BLaER1 treated with 17β-estradiol and CSF1 and Interleukin-3, amounts not matched to agents 10 nM and 100 nM (cell line): Measurements from ENCODE around the gene BASP1.
A peak's percentile ranks its signal among the peaks of the same experiment; 100 is the strongest.

Source experiments
- H3K27ac ChIP-seq, 11 experiments: shearing (Covaris generic); formaldehyde crosslinking; 2 replicates each; pipeline ENCODE4 v1.8.1; 2022
- H3K27me3 ChIP-seq, 11 experiments: shearing (Covaris generic); formaldehyde crosslinking; 2 replicates each; pipeline ENCODE4 v1.8.1; 2022
- H3K36me3 ChIP-seq, 11 experiments: shearing (Covaris generic); formaldehyde crosslinking; 2 replicates each; pipeline ENCODE4 v1.8.1; 2022
- H3K4me1 ChIP-seq, 10 experiments: shearing (Covaris generic); formaldehyde crosslinking; 2 replicates each; pipeline ENCODE4 v1.8.1; 2022
- H3K4me2 ChIP-seq, 11 experiments: shearing (Covaris generic); formaldehyde crosslinking; 2 replicates each; pipeline ENCODE4 v1.8.1; 2022
- H3K4me3 ChIP-seq, 10 experiments: shearing (Covaris generic); formaldehyde crosslinking; 2 replicates each; pipeline ENCODE4 v1.8.1; 2022
- H3K9ac ChIP-seq, 11 experiments: shearing (Covaris generic); formaldehyde crosslinking; 2 replicates each; pipeline ENCODE4 v1.8.1; 2022
- H3K9me3 ChIP-seq, 11 experiments: shearing (Covaris generic); formaldehyde crosslinking; replicated peaks in 1 of 11; 2 replicates each; pipeline ENCODE4 v1.8.1; 2022
- H4K20me1 ChIP-seq, 11 experiments: shearing (Covaris generic); formaldehyde crosslinking; 2 replicates each; pipeline ENCODE4 v1.8.1; 2022
- Cebpa-rat ChIP-seq, 11 experiments: shearing (Covaris generic); IDR thresholded peaks; 2 replicates each; pipeline ENCODE4 v1.8.1; 2022

Gene BASP1

DNA sequence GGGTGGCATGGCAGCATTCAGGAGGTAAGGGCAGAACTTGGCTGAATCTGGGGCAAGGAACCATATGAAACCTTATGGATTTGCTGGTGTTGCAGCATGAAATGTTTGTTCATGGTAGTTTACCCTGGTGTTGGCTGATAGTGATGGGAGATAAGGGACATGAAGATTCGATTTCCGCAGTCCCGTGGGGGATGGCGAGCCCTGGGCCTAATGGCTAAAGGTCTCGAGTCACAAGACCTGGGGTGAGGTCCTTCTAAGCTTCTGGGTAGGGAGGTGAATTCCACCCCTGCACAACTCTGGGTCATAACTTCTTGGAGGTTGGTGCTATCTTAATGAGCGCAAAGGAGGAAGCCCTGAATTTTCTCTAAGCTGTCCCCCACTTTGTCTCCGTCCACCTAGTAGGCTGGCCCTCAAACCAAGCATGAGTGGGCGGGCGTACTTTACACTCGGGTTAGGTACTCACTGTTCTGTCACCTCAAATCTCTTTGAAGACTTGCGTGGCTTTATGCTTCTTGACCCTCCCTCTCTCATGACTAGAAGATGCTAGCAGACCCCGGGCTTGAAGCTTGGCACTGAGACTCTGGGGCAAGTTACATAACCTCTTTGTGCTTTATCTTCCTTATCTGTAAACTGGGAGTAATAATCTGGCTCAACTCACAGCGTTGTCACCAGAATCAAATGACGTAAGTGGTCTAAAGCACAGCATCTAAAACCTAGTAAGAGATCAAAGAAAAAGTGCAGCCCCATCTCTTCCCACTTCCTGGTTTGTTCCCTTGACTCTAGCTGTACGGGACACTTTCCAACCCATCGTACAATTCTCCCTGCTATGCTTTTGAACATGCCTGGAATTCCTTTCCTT lies 72.5 kb downstream of the BASP1 start:
- Histone ChIP-seq H4K20me1 (no peaks in the 10 kb centered on the region), H3K27ac (no peak overlapping the region), H3K27me3 (no peaks in the 10 kb centered on the region), H3K4me2 (no peak overlapping the region), H3K36me3 (no peaks in the 10 kb centered on the region), H3K9ac (no peak overlapping the region), H3K4me3 (no peak overlapping the region), H3K9me3 (peaks cover 21 to 40% (median 31%) of the 10 kb centered on the region in 11 experiments), H3K4me1 (no peaks in the 10 kb centered on the region)
- no peak for TF ChIP-seq Cebpa-rat (IDR thresholded peaks at IDR 0.05)

DNA sequence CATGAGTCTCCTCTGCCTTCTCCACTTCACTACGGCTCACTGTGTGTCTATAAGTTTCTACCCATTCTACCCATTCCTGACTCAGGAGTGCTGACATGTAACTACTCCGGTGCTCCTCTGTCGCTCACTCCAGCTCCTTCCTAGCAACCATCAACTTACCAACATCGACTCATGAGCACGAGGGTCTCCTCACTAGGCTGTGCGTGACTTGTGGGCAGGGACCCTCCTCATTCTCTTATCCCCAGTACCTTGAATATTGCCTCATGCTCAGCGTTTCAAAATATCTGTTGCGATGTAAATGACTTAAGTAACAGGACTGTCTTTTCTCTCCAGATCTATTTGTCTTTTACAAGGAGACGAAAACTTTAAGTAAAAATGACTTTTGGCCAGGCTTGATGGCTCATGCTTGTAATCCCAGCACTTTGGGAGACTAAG lies 73.1 kb downstream of the BASP1 start:
- no peak overlapping the region for H3K27ac ChIP-seq
- H4K20me1 ChIP-seq: no peaks in the 10 kb centered on the region
- no peak overlapping the region for H3K4me3 ChIP-seq
- H3K27me3 ChIP-seq: no peaks in the 10 kb centered on the region
- TF ChIP-seq Cebpa-rat (IDR thresholded peaks at IDR 0.05): no peak
- peaks cover 20 to 35% (median 29%) of the 10 kb centered on the region in 11 experiments for H3K9me3 ChIP-seq
- no peak overlapping the region for H3K9ac ChIP-seq
- no peaks in the 10 kb centered on the region for H3K36me3 ChIP-seq
- no peak overlapping the region for H3K4me2 ChIP-seq
- no peaks in the 10 kb centered on the region for H3K4me1 ChIP-seq

DNA sequence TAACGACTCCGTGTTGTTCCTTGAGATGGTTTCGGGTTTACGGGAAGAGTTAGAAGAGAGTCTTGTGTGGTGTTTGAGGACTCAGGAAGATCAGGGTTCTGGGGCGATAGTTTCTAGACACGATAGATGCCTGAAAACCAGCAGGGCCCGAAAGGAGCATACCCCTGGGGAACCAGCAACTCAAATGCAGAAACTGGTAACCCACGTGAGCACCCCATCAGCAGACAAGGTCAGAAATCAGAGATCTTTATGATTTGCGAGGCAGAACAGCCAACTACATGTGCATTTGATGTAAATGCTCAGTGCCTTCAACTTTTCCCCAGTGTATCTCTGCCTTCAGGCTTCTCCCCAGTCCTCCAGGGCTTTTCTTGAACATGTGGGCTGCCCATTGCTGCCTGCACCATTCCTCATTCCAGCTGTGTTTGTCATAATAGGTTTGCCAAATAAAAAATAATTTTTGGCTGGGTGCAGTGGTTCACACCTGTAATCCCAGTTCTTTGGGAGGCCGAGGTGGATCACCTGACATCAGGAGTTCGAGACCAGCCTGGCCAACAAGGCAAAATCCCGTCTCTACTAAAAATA lies 75.1 kb downstream of the BASP1 start:
- Histone ChIP-seq H3K4me3 (no peak overlapping the region), H3K27me3 (no peaks in the 10 kb centered on the region), H3K27ac (no peak overlapping the region), H3K9ac (no peak overlapping the region), H4K20me1 (no peaks in the 10 kb centered on the region), H3K4me1 (no peaks in the 10 kb centered on the region), H3K4me2 (no peak overlapping the region), H3K9me3 (peaks cover 13 to 21% (median 15%) of the 10 kb centered on the region in 11 experiments), H3K36me3 (no peaks in the 10 kb centered on the region)
- TF ChIP-seq Cebpa-rat (IDR thresholded peaks at IDR 0.05): no peak

DNA sequence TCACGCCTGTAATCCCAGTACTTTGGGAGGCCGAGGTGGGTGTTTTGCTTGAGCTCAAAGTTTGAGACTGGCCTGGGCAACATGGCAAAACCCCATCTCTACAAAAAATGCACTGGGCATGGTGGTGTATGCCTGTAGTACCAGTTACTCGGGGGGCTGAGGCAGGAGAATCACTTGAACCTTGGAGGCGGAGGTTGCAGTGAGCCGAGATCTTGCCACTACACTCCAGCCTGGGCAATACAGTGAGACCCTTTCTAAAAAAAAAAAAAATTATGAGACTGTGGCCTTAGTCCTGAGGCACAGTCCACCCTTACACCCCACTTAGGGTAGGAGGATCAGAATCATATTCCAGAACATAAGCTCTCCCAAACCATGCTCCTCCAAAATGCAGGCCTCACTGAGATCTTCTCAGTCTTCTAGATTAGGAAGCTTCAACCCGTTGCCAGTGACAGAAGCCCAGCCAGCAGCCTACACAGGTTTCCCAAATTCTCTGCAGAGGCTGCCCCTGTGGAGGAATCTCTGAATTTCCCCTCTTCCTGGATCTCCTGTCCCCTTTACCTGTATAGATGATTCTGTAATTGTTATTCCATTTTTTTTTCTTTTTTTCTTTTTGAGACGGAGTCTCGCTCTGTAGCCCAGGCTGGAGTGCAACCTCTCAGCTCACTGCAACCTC lies 77.3 kb downstream of the BASP1 start:
- no peaks in the 10 kb centered on the region for H3K27me3 ChIP-seq
- no peaks in the 10 kb centered on the region for H3K36me3 ChIP-seq
- no peaks in the 10 kb centered on the region for H3K4me1 ChIP-seq
- H3K4me3 ChIP-seq: no peak overlapping the region
- no peak for TF ChIP-seq Cebpa-rat (IDR thresholded peaks at IDR 0.05)
- peaks cover 0 to 2% (median 0%) of the 10 kb centered on the region in 11 experiments; a peak in 1 of 22 replicates for H3K9me3 ChIP-seq
- no peak overlapping the region for H3K9ac ChIP-seq
- no peak overlapping the region for H3K27ac ChIP-seq
- no peak overlapping the region for H3K4me2 ChIP-seq
- H4K20me1 ChIP-seq: no peaks in the 10 kb centered on the region

DNA sequence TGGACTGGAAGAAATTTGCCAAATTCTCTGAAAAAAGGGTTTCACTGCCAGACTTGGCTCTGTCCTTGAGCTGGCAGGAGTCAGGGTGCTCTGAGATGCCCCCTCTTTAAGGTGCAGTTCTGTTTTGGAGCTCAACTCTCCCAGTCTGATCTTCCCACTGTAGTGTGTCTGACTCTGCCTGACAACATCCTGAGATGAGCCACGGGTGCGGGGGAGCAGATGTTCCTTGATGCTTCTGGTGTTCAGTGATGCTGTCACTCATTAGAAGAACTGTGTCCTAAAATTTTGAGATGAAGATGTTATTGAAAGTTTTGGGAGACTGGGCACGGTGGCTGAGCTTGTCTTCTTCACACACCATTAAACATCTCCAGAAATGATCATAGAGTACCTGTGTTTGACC lies 78.2 kb downstream of the BASP1 start:
- no peaks in the 10 kb centered on the region for H4K20me1 ChIP-seq
- H3K9ac ChIP-seq: no peak overlapping the region
- no peaks in the 10 kb centered on the region for H3K27me3 ChIP-seq
- H3K9me3 ChIP-seq: no peaks in the 10 kb centered on the region
- no peak overlapping the region for H3K4me2 ChIP-seq
- no peaks in the 10 kb centered on the region for H3K36me3 ChIP-seq
- H3K4me1 ChIP-seq: peaks cover 0 to 6% (median 0%) of the 10 kb centered on the region in 10 experiments; a peak in 1 of 20 replicates
- no peak overlapping the region for H3K4me3 ChIP-seq
- TF ChIP-seq Cebpa-rat (IDR thresholded peaks at IDR 0.05): no peak
- H3K27ac ChIP-seq: no peak overlapping the region

DNA sequence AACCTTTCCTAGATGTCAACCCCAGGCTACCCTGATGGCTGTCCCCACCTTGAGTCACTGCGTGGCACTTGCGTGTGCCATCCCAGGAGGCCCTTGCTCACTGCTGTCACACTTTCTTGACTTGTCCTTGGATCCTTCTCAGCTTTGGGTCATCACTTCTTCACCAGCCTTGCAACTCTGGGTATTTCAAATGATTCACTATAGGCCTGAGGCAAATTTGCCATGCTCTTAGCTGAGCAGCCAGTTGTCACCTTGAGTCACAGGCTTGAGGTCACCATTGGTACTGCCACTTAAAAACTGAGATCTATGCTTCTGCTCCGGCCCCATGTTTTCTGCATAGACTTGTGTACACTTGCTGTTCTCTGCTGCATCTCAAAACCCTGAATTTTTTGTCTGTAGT lies 84.7 kb downstream of the BASP1 start:
- Histone ChIP-seq H3K4me2 (peak overlapping the region in 6 of 11 experiments; percentile 5 to 30 (median 16); a peak in 6 of 22 replicates), H3K4me3 (no peak overlapping the region), H3K4me1 (peaks cover 0 to 16% (median 10%) of the 10 kb centered on the region in 10 experiments; a peak in 13 of 20 replicates), H3K27ac (peak overlapping the region in 1 of 11 experiments; percentile 6; a peak in 1 of 22 replicates), H3K9ac (no peak overlapping the region), H3K27me3 (no peaks in the 10 kb centered on the region), H3K36me3 (no peaks in the 10 kb centered on the region), H3K9me3 (no peaks in the 10 kb centered on the region), H4K20me1 (no peaks in the 10 kb centered on the region)
- TF ChIP-seq Cebpa-rat (IDR thresholded peaks at IDR 0.05): no peak

DNA sequence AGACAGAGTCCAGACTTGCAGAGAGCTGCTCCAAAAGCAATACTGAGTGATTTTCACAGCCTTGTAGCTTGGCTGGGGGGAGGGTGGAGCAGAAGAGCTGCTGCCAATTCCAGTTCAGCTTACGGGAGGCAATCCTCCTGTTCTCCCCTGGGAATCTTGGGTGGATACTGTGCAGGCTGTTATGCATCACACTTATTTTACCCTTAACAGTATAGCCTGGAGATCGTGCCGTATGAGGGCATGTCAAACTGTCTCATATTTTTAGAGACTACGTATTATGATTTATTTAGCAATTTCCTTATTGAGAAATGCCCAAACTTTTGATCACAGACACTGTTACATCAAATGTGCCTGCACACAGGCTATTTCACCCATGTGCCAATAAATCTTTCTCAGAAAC lies 85.2 kb downstream of the BASP1 start:
- Histone ChIP-seq H3K27ac (0 out of 22 replicates have a peak overlapping the region, but pooled peaks of 1 of the 11 experiments have one; percentile 6), H3K4me2 (peak overlapping the region in 8 of 11 experiments; percentile 5 to 43 (median 16); a peak in 9 of 22 replicates), H3K9ac (no peak overlapping the region), H3K4me1 (peaks cover 0 to 16% (median 10%) of the 10 kb centered on the region in 10 experiments; a peak in 13 of 20 replicates), H3K9me3 (no peaks in the 10 kb centered on the region), H4K20me1 (no peaks in the 10 kb centered on the region), H3K27me3 (no peaks in the 10 kb centered on the region), H3K36me3 (no peaks in the 10 kb centered on the region), H3K4me3 (no peak overlapping the region)
- no peak for TF ChIP-seq Cebpa-rat (IDR thresholded peaks at IDR 0.05)

DNA sequence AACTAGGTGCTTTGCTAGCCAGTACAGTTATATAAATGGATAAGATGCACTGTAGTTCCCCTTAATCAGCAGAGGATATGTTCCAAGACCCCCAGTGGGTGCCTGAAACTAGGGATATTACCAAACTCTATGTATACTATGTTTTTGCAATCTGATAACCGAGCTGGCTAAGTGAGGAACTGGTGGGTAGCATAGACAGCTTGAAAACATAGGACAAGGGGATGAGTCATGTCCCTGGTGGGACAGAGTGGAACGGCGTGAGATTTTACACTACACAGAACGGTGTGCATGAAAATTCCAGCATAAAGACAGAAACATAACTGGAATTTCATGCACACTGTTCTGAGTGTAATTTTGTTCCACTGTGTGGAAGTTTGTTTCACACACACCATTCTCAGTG lies 86.9 kb downstream of the BASP1 start:
- no peak overlapping the region for H3K4me3 ChIP-seq
- no peaks in the 10 kb centered on the region for H3K9me3 ChIP-seq
- no peak overlapping the region for H3K9ac ChIP-seq
- H3K4me2 ChIP-seq: peak overlapping the region in 4 of 11 experiments; percentile 0 to 41 (median 17); a peak in 2 of 22 replicates
- H4K20me1 ChIP-seq: no peaks in the 10 kb centered on the region
- H3K27ac ChIP-seq: 0 out of 22 replicates have a peak overlapping the region, but pooled peaks of 1 of the 11 experiments have one; percentile 35
- H3K4me1 ChIP-seq: peaks cover 0 to 16% (median 10%) of the 10 kb centered on the region in 10 experiments; a peak in 13 of 20 replicates
- no peaks in the 10 kb centered on the region for H3K27me3 ChIP-seq
- no peaks in the 10 kb centered on the region for H3K36me3 ChIP-seq
- no peak for TF ChIP-seq Cebpa-rat (IDR thresholded peaks at IDR 0.05)

DNA sequence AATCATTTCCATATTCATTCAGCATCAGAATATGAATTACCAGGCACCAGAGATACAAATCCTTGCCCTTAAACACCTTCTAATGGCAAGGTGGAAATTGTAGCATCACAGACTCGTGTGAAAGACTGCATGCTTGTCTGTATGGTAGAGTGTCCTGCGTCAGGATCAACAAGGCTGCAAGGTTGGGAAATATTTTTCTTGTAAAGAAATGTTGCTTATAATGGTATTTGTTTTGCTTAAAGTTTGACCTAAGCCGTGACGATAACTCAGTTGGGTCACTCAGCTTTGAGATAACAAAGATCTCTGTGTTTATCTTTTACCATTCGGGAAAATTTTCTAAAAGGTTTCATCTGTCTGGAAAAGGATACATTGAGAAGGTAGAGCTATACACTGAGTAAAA lies 87.6 kb downstream of the BASP1 start:
- Histone ChIP-seq H3K27me3 (no peaks in the 10 kb centered on the region), H3K4me2 (no peak overlapping the region), H3K36me3 (no peaks in the 10 kb centered on the region), H3K27ac (no peak overlapping the region), H3K4me3 (no peak overlapping the region), H4K20me1 (no peaks in the 10 kb centered on the region), H3K9me3 (0 out of 22 replicates have a peak, but pooled peaks cover 0 to under 1% (median 0%) of the 10 kb centered on the region in 11 experiments), H3K4me1 (peaks cover 0 to 16% (median 10%) of the 10 kb centered on the region in 10 experiments; a peak in 13 of 20 replicates), H3K9ac (no peak overlapping the region)
- no peak for TF ChIP-seq Cebpa-rat (IDR thresholded peaks at IDR 0.05)
